CD14-positive monocyte (primary cell): ENCODE measurements around the gene MS4A4A. TPM values are rescaled to one million over a fixed set of nuclear protein-coding genes. Genes with fewer than 3 reads are reported as not detected.
A peak's percentile ranks its signal among the peaks of the same experiment; 100 is the strongest.

Experiments
- DNase-seq, 3 donors: peaks; one replicate each; pipeline ENCODE4 v3.0.0-alpha.2; 2011 to 2022
- H2AFZ ChIP-seq: 2 replicates; pipeline ENCODE4 v1.6.0; 2012; ENCODE audit warnings: mild to moderate bottlenecking, low read depth, low read length, inconsistent platforms; ENCODE audit not compliant: insufficient read depth, poor library complexity, severe bottlenecking
- H3K27ac ChIP-seq, 2 donors: 1 replicate in 1 of 2; 2 replicates in 1 of 2; pipeline ENCODE4 v1.5.1; 2012 to 2013; ENCODE audit warnings: low read length in 2 of 2, control low read depth in 1 of 2, inconsistent platforms in 1 of 2, low read depth in 1 of 2, mild to moderate bottlenecking in 1 of 2
- H3K27me3 ChIP-seq, 2 donors: one replicate each; pipeline versions ENCODE4 v1.6.0 to v1.6.1; 2011 to 2013; ENCODE audit warnings: low read length in 2 of 2; ENCODE audit not compliant: control insufficient read depth in 2 of 2, insufficient read depth in 2 of 2
- H3K36me3 ChIP-seq, 2 donors: replicated peaks in 1 of 2; 1 replicate in 1 of 2; 2 replicates in 1 of 2; pipeline versions ENCODE4 v1.5.1 to v1.6.1; 2012 to 2013; ENCODE audit warnings: low read length in 2 of 2, control low read depth in 1 of 2, inconsistent platforms in 1 of 2, mild to moderate bottlenecking in 1 of 2; ENCODE audit not compliant: insufficient read depth in 2 of 2, control insufficient read depth in 1 of 2
- H3K4me1 ChIP-seq, 2 donors: 1 replicate in 1 of 2; 2 replicates in 1 of 2; pipeline versions ENCODE4 v1.5.1 to v1.6.1; 2012 to 2013; ENCODE audit warnings: low read length in 2 of 2, control low read depth in 1 of 2, inconsistent platforms in 1 of 2, mild to moderate bottlenecking in 1 of 2, moderate library complexity in 1 of 2; ENCODE audit not compliant: insufficient read depth in 2 of 2, control insufficient read depth in 1 of 2
- H3K4me2 ChIP-seq: replicated peaks from 2 replicates; pipeline ENCODE3; 2012; ENCODE audit warnings: low read length, moderate library complexity, mild to moderate bottlenecking; ENCODE audit not compliant: poor library complexity, severe bottlenecking; ENCODE audit errors: extremely low read depth
- H3K4me3 ChIP-seq, 3 experiments: fragments of 200-600 bp in 1 of 3; sonication (generic) in 1 of 3; replicated peaks in 1 of 3; 1 replicate in 2 of 3; 2 replicates in 1 of 3; pipeline ENCODE4 v1.5.1; 2011 to 2013; ENCODE audit warnings: low read length in 3 of 3, mild to moderate bottlenecking in 3 of 3, control low read depth in 2 of 3, low read depth in 2 of 3, inconsistent platforms in 1 of 3, moderate library complexity in 1 of 3
- H3K79me2 ChIP-seq: 2 replicates; pipeline ENCODE4 v1.6.0; 2012; ENCODE audit warnings: mild to moderate bottlenecking, control low read depth, inconsistent platforms, low read length, moderate library complexity; ENCODE audit not compliant: insufficient read depth
- H3K9ac ChIP-seq: 2 replicates; pipeline ENCODE4 v1.6.0; 2017; ENCODE audit warnings: low read length, mild to moderate bottlenecking; ENCODE audit not compliant: insufficient read depth, poor library complexity, severe bottlenecking
- H3K9me3 ChIP-seq, 2 donors: replicated peaks in 1 of 2; 1 replicate in 1 of 2; 2 replicates in 1 of 2; pipeline versions ENCODE4 v1.5.1 to v1.6.1; 2012 to 2013; ENCODE audit warnings: low read length in 2 of 2, control low read depth in 1 of 2; ENCODE audit not compliant: control insufficient read depth in 1 of 2, insufficient read depth in 1 of 2
- H4K20me1 ChIP-seq: 2 replicates; pipeline ENCODE4 v1.6.0; 2012; ENCODE audit warnings: mild to moderate bottlenecking, low read length, control low read depth, moderate library complexity; ENCODE audit not compliant: insufficient read depth
- H3K27ac Mint-ChIP-seq, 7 donors: one replicate each; pipeline ENCODE4 v1.8.0; 2020; ENCODE audit warnings: mild to moderate bottlenecking in 7 of 7, mixed read lengths in 7 of 7, moderate library complexity in 6 of 7, inconsistent platforms in 2 of 7
- H3K27me3 Mint-ChIP-seq, 3 donors: one replicate each; pipeline ENCODE4 v1.8.0; 2021 to 2022; ENCODE audit warnings: low read depth in 3 of 3, mild to moderate bottlenecking in 3 of 3, mixed read lengths in 3 of 3, moderate library complexity in 3 of 3, inconsistent platforms in 1 of 3
- H3K36me3 Mint-ChIP-seq, 2 donors: one replicate each; pipeline ENCODE4 v1.8.0; 2020; ENCODE audit warnings: mixed read lengths in 2 of 2, inconsistent platforms in 1 of 2, mild to moderate bottlenecking in 1 of 2
- H3K4me1 Mint-ChIP-seq: one replicate; pipeline ENCODE4 v1.8.0; 2020; ENCODE audit warnings: mild to moderate bottlenecking, mixed read lengths
- H3K4me3 Mint-ChIP-seq, 2 donors: one replicate each; pipeline ENCODE4 v1.8.0; 2020; ENCODE audit warnings: mild to moderate bottlenecking in 2 of 2, mixed read lengths in 2 of 2, moderate library complexity in 1 of 2
- H3K9me3 Mint-ChIP-seq, 7 donors: one replicate each; pipeline ENCODE4 v1.8.0; 2020 to 2022; ENCODE audit warnings: mixed read lengths in 7 of 7, mild to moderate bottlenecking in 6 of 7, moderate library complexity in 6 of 7, inconsistent platforms in 2 of 7
- CTCF ChIP-seq: fragments of 200-600 bp; IDR thresholded peaks from one replicate; pipeline ENCODE4 v1.8.0; 2022; ENCODE audit warnings: antibody characterized with exemption, mild to moderate bottlenecking
- WGBS: methylation state at CpG from one replicate; pipeline ENCODE4 v1.1.5; 2013; ENCODE audit warnings: missing lambda C conversion rate; ENCODE audit not compliant: insufficient coverage; 5-methylcytosine and 5-hydroxymethylcytosine counted together
- intact Hi-C, 2 donors: fragments of 100-400 bp; cut with micrococcal nuclease; formaldehyde crosslinking; loops; one replicate each; pipeline versions ENCODE4 v1.15.0 to v1.15.1; 2023
- polyA plus RNA-seq, 3 donors: library from polyadenylated mRNA; depleted of rRNA in 1 of 3; unstranded in 2 of 3; stranded (reverse) in 1 of 3; fragments of 300-500 nt in 2 of 3; fragments of >200 nt in 1 of 3; fragmentation: Illumina TruSeq in 2 of 3; gene quantifications; 1 replicate in 2 of 3; 2 replicates in 1 of 3; pipeline ENCODE4 v1.2.3, GENCODE V29; 2012 to 2021

MS4A4A gene
- polyA plus RNA-seq, 3 donors = 19.2 to 41.8 (median 27.4) TPM

DNA sequence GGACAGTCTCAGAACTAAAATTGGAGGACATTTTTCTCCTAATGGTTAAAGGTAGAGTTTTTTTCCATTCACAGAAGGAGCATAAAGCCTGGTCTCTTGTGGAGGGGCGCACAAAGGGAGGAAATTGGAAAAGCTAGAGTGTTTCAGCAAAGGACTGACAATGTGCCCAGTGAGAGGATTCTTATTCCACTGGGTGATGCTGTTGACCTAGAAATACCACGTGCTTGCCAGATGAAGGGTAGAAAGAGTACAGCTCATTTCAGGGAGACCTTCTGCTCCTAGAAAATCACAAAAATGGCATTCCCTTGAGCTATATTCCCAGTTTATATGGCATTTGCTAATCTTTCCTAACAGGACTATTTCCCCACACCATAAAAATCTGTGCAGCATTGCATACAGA lies 67.7 kb downstream of the MS4A4A start:
- no peak overlapping the region for H3K4me3 ChIP-seq
- no peaks in the 10 kb centered on the region for H3K36me3 Mint-ChIP-seq
- peaks cover 5 to 11% of the 10 kb centered on the region in 2 donors for H3K4me1 ChIP-seq
- DNase-seq = no peak
- H3K4me3 Mint-ChIP-seq = no peak overlapping the region
- H3K79me2 ChIP-seq = no peaks in the 10 kb centered on the region
- no peaks in the 10 kb centered on the region for H3K36me3 ChIP-seq
- H3K9me3 ChIP-seq = no peaks in the 10 kb centered on the region
- no peak overlapping the region for H2AFZ ChIP-seq
- H3K9ac ChIP-seq = no peak overlapping the region
- H4K20me1 ChIP-seq = no peaks in the 10 kb centered on the region
- no peaks in the 10 kb centered on the region for H3K27me3 Mint-ChIP-seq
- intact Hi-C loops = loop anchor here in 1 of 2 donors (10.0 kb wide), 1 partner anchor 267 kb away; no protein-coding TSS in a partner anchor
- no peak overlapping the region for H3K27ac ChIP-seq
- H3K4me1 Mint-ChIP-seq = peaks cover 13% of the 10 kb centered on the region
- 100% methylated on average over 1 of the region's 2 CpGs for WGBS
- no peaks in the 10 kb centered on the region for H3K27me3 ChIP-seq
- no peaks in the 10 kb centered on the region for H3K9me3 Mint-ChIP-seq
- TF ChIP-seq CTCF = no peak
- H3K4me2 ChIP-seq = no peak overlapping the region
- H3K27ac Mint-ChIP-seq = no peak overlapping the region

GRCh38 chr11:60349990-60350389 lies 69.5 kb downstream of the MS4A4A start:
- Histone ChIP-seq H3K9me3 (peaks cover 6 to 10% of the 10 kb centered on the region in 2 donors), H3K27ac (no peak overlapping the region), H4K20me1 (no peaks in the 10 kb centered on the region), H2AFZ (no peak overlapping the region), H3K27me3 (no peaks in the 10 kb centered on the region), H3K4me1 (peaks cover 5 to 11% of the 10 kb centered on the region in 2 donors), H3K4me2 (no peak overlapping the region), H3K9ac (no peak overlapping the region), H3K36me3 (no peaks in the 10 kb centered on the region), H3K79me2 (no peaks in the 10 kb centered on the region), H3K4me3 (no peak overlapping the region)
- Mint-ChIP-seq H3K27me3 (no peaks in the 10 kb centered on the region), H3K36me3 (peaks cover 0 to 4% of the 10 kb centered on the region in 2 donors), H3K4me1 (peaks cover 13% of the 10 kb centered on the region), H3K4me3 (no peak overlapping the region), H3K9me3 (peaks cover 7 to 12% (median 11%) of the 10 kb centered on the region in 7 donors), H3K27ac (no peak overlapping the region)
- no peak for TF ChIP-seq CTCF
- peak in 2 of 3 donors; percentile 40 to 46 for DNase-seq
- WGBS = 64% methylated on average over 1 of the region's 1 CpG
- intact Hi-C loops = loop anchor here in 1 of 2 donors (10.0 kb wide), 1 partner anchor 265 kb away; no protein-coding TSS in a partner anchor
